Natural killer cell (primary cell): Measurements from ENCODE around the gene PRUNE2. TPM values are rescaled to one million over a fixed set of nuclear protein-coding genes. Genes with fewer than 3 reads are reported as not detected.

Source experiments
- ATAC-seq, 3 donors: fragments of 150-1000 bp in 2 of 3; fragments of 200-7000 bp in 1 of 3; cut with Tn5 transposase; 1 replicate in 1 of 3; 2 replicates in 2 of 3; pipeline ENCODE4 v1.10.0; 2021; ENCODE audit warnings: mild to moderate bottlenecking in 2 of 3, moderate library complexity in 2 of 3
- DNase-seq, 2 donors: peaks; one replicate each; pipeline versions ENCODE4 v3.0.0 to v3.0.0-alpha.2; 2013 to 2021; ENCODE audit warnings: mixed read lengths in 1 of 2
- H3K27ac ChIP-seq: one replicate; pipeline ENCODE4 v1.5.1; 2013; ENCODE audit warnings: mild to moderate bottlenecking, low read length
- H3K27me3 ChIP-seq: one replicate; pipeline ENCODE4 v1.6.1; 2013; ENCODE audit warnings: low read length; ENCODE audit not compliant: control insufficient read depth, insufficient read depth
- H3K36me3 ChIP-seq: one replicate; pipeline ENCODE4 v1.6.1; 2013; ENCODE audit warnings: low read length; ENCODE audit not compliant: control insufficient read depth, insufficient read depth
- H3K4me1 ChIP-seq: one replicate; pipeline ENCODE4 v1.6.1; 2013; ENCODE audit warnings: low read length; ENCODE audit not compliant: control insufficient read depth, insufficient read depth
- H3K4me3 ChIP-seq: one replicate; pipeline ENCODE4 v1.5.1; 2013; ENCODE audit warnings: low read length
- H3K9me3 ChIP-seq: one replicate; pipeline ENCODE4 v1.6.1; 2013; ENCODE audit warnings: low read length; ENCODE audit not compliant: control insufficient read depth, insufficient read depth
- H3K27ac Mint-ChIP-seq, 2 donors: one replicate each; pipeline ENCODE4 v1.8.0; 2022; ENCODE audit warnings: mild to moderate bottlenecking in 2 of 2, mixed read lengths in 2 of 2, moderate library complexity in 1 of 2
- H3K27me3 Mint-ChIP-seq, 2 donors: one replicate each; pipeline ENCODE4 v1.8.0; 2022; ENCODE audit warnings: low read depth in 2 of 2, mixed read lengths in 2 of 2
- H3K36me3 Mint-ChIP-seq: one replicate; pipeline ENCODE4 v1.8.0; 2022; ENCODE audit warnings: mixed read lengths
- H3K4me1 Mint-ChIP-seq, 2 donors: one replicate each; pipeline ENCODE4 v1.8.0; 2022; ENCODE audit warnings: mixed read lengths in 2 of 2
- H3K4me3 Mint-ChIP-seq: one replicate; pipeline ENCODE4 v1.8.0; 2022; ENCODE audit warnings: mild to moderate bottlenecking, moderate library complexity, mixed read lengths
- H3K9me3 Mint-ChIP-seq, 2 donors: one replicate each; pipeline ENCODE4 v1.8.0; 2022; ENCODE audit warnings: mixed read lengths in 2 of 2
- CTCF ChIP-seq: fragments of 200-600 bp; IDR thresholded peaks from one replicate; pipeline ENCODE4 v1.8.0; 2022; ENCODE audit warnings: antibody characterized with exemption
- WGBS: methylation state at CpG from one replicate; pipeline ENCODE4 v1.1.7; 2013; ENCODE audit warnings: missing lambda C conversion rate; ENCODE audit not compliant: insufficient coverage; 5-methylcytosine and 5-hydroxymethylcytosine counted together
- intact Hi-C: fragments of 100-400 bp; cut with micrococcal nuclease; formaldehyde crosslinking; loops from one replicate; pipeline ENCODE4 v1.14.2; 2022
- total RNA-seq, 4 donors: library from RNA; stranded (reverse); fragments of 120-200 nt in 1 of 4; gene quantifications; one replicate each; pipeline versions ENCODE4 v1.2.3 to v1.2.4, GENCODE V29; 2013 to 2022

Gene PRUNE2
- total RNA-seq, 3 donors from 2014 or later (not counting 1 experiment from before 2014, with no cell fraction given) = 0.43 to 0.45 TPM; not detected in 1

- H3K27me3 Mint-ChIP-seq = peaks cover 12 to 43% of the 10 kb centered on the region in 2 donors
- H3K36me3 Mint-ChIP-seq = no peaks in the 10 kb centered on the region
- no peak overlapping the region for H3K4me3 ChIP-seq
- H3K27me3 ChIP-seq = no peaks in the 10 kb centered on the region
- no peaks in the 10 kb centered on the region for H3K4me1 Mint-ChIP-seq
- no peaks in the 10 kb centered on the region for H3K9me3 Mint-ChIP-seq
- TF ChIP-seq CTCF = no peak
- H3K9me3 ChIP-seq = no peaks in the 10 kb centered on the region
- ATAC-seq = no peak
- H3K36me3 ChIP-seq = no peaks in the 10 kb centered on the region
- H3K4me3 Mint-ChIP-seq = no peak overlapping the region
- H3K27ac Mint-ChIP-seq = no peak overlapping the region
- DNase-seq = no peak
- no peak overlapping the region for H3K27ac ChIP-seq
- 82% methylated on average over 2 of the region's 2 CpGs for WGBS
- intact Hi-C loops = no loop called here
- no peaks in the 10 kb centered on the region for H3K4me1 ChIP-seq
Observed at GRCh38 chr9:76697554-76697953, 208.4 kb downstream of the PRUNE2 start.

GRCh38 chr9:76697081-76697480 lies 208.8 kb downstream of the PRUNE2 start:
- ATAC-seq (no peak), DNase-seq (no peak)
- TF ChIP-seq CTCF = no peak
- no peak overlapping the region for H3K4me3 Mint-ChIP-seq
- no peaks in the 10 kb centered on the region for H3K36me3 ChIP-seq
- intact Hi-C loops = no loop called here
- no peak overlapping the region for H3K27ac ChIP-seq
- peaks cover 2 to 3% of the 10 kb centered on the region in 2 donors for H3K4me1 Mint-ChIP-seq
- H3K9me3 ChIP-seq = no peaks in the 10 kb centered on the region
- WGBS = 72% methylated on average over 5 of the region's 5 CpGs
- no peaks in the 10 kb centered on the region for H3K9me3 Mint-ChIP-seq
- H3K27ac Mint-ChIP-seq = no peak overlapping the region
- H3K4me3 ChIP-seq = no peak overlapping the region
- peaks cover 16 to 48% of the 10 kb centered on the region in 2 donors for H3K27me3 Mint-ChIP-seq
- H3K27me3 ChIP-seq = peaks cover 3% of the 10 kb centered on the region
- H3K4me1 ChIP-seq = peaks cover 1% of the 10 kb centered on the region
- H3K36me3 Mint-ChIP-seq = no peaks in the 10 kb centered on the region

GRCh38 chr9:76693912-76694311 lies 212.0 kb downstream of the PRUNE2 start:
- Histone ChIP-seq H3K4me1 (peaks cover 6% of the 10 kb centered on the region), H3K27ac (no peak overlapping the region), H3K36me3 (no peaks in the 10 kb centered on the region), H3K4me3 (no peak overlapping the region), H3K9me3 (no peaks in the 10 kb centered on the region), H3K27me3 (peaks cover 11% of the 10 kb centered on the region)
- intact Hi-C loops = no loop called here
- H3K4me1 Mint-ChIP-seq = peaks cover 11 to 13% of the 10 kb centered on the region in 2 donors
- H3K4me3 Mint-ChIP-seq = no peak overlapping the region
- ATAC-seq (no peak), DNase-seq (no peak)
- no peaks in the 10 kb centered on the region for H3K9me3 Mint-ChIP-seq
- H3K36me3 Mint-ChIP-seq = no peaks in the 10 kb centered on the region
- H3K27me3 Mint-ChIP-seq = peaks cover 21 to 53% of the 10 kb centered on the region in 2 donors
- WGBS = 43% methylated on average over 5 of the region's 5 CpGs
- no peak for TF ChIP-seq CTCF
- H3K27ac Mint-ChIP-seq = no peak overlapping the region

DNA sequence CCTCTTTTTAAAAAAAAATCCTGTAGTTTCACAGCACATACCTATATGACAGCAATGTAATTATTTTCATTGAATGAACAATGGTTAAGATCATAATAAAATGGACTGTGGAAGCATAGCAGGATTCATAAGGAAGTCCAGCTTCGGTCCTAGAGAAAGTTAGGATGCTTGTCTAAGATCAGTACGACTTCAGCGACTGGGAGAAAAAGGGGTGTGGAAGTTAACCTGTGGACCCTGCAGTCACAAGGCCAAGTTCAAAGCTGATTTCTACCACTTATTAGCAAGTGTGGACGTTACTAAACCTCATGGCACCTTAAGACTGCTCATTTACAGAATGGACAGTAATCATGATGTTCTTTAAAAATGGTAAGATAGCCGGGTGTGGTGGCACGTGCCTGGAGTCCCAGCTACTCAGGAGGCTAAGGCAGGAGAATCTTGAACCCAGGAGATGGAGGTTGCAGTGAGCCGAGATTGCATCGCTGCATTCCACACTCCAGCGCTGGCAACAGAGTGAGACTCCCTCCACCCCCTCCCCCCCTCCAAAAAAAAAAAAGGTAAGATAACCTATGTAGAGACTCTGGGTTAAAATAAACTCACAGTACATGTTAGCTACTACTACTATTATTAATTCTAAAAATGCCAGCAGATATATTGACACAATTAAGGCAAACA lies 213.3 kb downstream of the PRUNE2 start:
- H3K36me3 Mint-ChIP-seq = no peaks in the 10 kb centered on the region
- H3K27me3 Mint-ChIP-seq = peaks cover 17 to 44% of the 10 kb centered on the region in 2 donors
- no peaks in the 10 kb centered on the region for H3K9me3 ChIP-seq
- DNase-seq = no peak
- H3K36me3 ChIP-seq = no peaks in the 10 kb centered on the region
- peaks cover 11% of the 10 kb centered on the region for H3K27me3 ChIP-seq
- no peak for ATAC-seq
- H3K4me3 ChIP-seq = no peak overlapping the region
- intact Hi-C loops = no loop called here
- H3K4me1 ChIP-seq = peaks cover 10% of the 10 kb centered on the region
- 95% methylated on average over 7 of the region's 9 CpGs for WGBS
- no peak for TF ChIP-seq CTCF
- no peak overlapping the region for H3K27ac Mint-ChIP-seq
- H3K9me3 Mint-ChIP-seq = no peaks in the 10 kb centered on the region
- no peak overlapping the region for H3K4me3 Mint-ChIP-seq
- H3K4me1 Mint-ChIP-seq = peaks cover 24 to 26% of the 10 kb centered on the region in 2 donors
- H3K27ac ChIP-seq = no peak overlapping the region
